DOHH2 (cell line): ENCODE measurements around the gene SPECC1L.

Source experiments
- H3F3A ChIP-seq: fragments of 200-600 bp; sonication (generic), shearing (Covaris generic); 2 replicates; pipeline ENCODE4 v1.6.0; 2016; ENCODE audit warnings: antibody characterized with exemption, mild to moderate bottlenecking; ENCODE audit not compliant: control insufficient read depth, insufficient read depth
- H3K27ac ChIP-seq: fragments of 200-600 bp; sonication (generic); 2 replicates; pipeline ENCODE4 v1.5.1; 2014; ENCODE audit warnings: low read depth, mild to moderate bottlenecking, low read length, moderate library complexity
- H3K27me3 ChIP-seq: fragments of 200-600 bp; sonication (generic); 2 replicates; pipeline ENCODE4 v1.6.1; 2014; ENCODE audit warnings: mild to moderate bottlenecking, low read length, mixed read lengths; ENCODE audit not compliant: control insufficient read depth
- H3K36me3 ChIP-seq: fragments of 200-600 bp; sonication (generic); 2 replicates; pipeline ENCODE4 v1.6.1; 2014; ENCODE audit warnings: mild to moderate bottlenecking, low read length, moderate library complexity, mixed read lengths; ENCODE audit not compliant: control insufficient read depth
- H3K4me1 ChIP-seq: fragments of 200-600 bp; sonication (generic); 2 replicates; pipeline ENCODE4 v1.6.1; 2014; ENCODE audit warnings: mild to moderate bottlenecking, low read length, mixed read lengths; ENCODE audit not compliant: control insufficient read depth
- H3K4me2 ChIP-seq: fragments of 200-600 bp; sonication (generic); 2 replicates; pipeline ENCODE4 v1.6.0; 2014; ENCODE audit warnings: mild to moderate bottlenecking, low read length, moderate library complexity
- H3K4me3 ChIP-seq: fragments of 200-600 bp; sonication (generic); 2 replicates; pipeline ENCODE4 v1.5.1; 2014; ENCODE audit warnings: mild to moderate bottlenecking, low read length, mixed read lengths
- H3K79me2 ChIP-seq: fragments of 200-600 bp; sonication (generic); 2 replicates; pipeline ENCODE4 v1.6.1; 2014; ENCODE audit warnings: mild to moderate bottlenecking, low read length, mixed read lengths; ENCODE audit not compliant: control insufficient read depth
- H3K9me2 ChIP-seq: fragments of 200-600 bp; sonication (generic); replicated peaks from 2 replicates; pipeline ENCODE4 v1.6.1; 2014; ENCODE audit warnings: mild to moderate bottlenecking, low read length, mixed read lengths; ENCODE audit not compliant: control insufficient read depth
- H3K9me3 ChIP-seq: fragments of 200-600 bp; sonication (generic); 2 replicates; pipeline ENCODE4 v1.6.1; 2014; ENCODE audit warnings: antibody characterized with exemption, low read length, mixed read lengths; ENCODE audit not compliant: control insufficient read depth, insufficient read depth
- H4K20me1 ChIP-seq: fragments of 200-600 bp; sonication (generic); 2 replicates; pipeline ENCODE4 v1.6.0; 2014; ENCODE audit warnings: low read depth, mild to moderate bottlenecking, antibody characterized with exemption, low read length, moderate library complexity; ENCODE audit not compliant: control insufficient read depth, insufficient read depth
- CTCF ChIP-seq: fragments of 200-600 bp; sonication (generic); IDR thresholded peaks from one replicate; pipeline ENCODE4 v1.5.1; 2014; ENCODE audit warnings: antibody characterized with exemption, mild to moderate bottlenecking, low read depth, low read length; ENCODE audit not compliant: poor library complexity, severe bottlenecking
- EZH2phosphoT487 ChIP-seq: fragments of 200-600 bp; sonication (generic); IDR thresholded peaks from 2 replicates; pipeline ENCODE4 v1.6.1; 2017; ENCODE audit warnings: borderline replicate concordance, mild to moderate bottlenecking, antibody characterized with exemption, low read length, moderate library complexity, mixed read lengths

The SPECC1L gene

GRCh38 chr22:24459911-24460310 lies 189.3 kb downstream of the SPECC1L start:
- H3K9me3 ChIP-seq = no peaks in the 10 kb centered on the region
- no peak overlapping the region for H3K4me3 ChIP-seq
- no peaks in the 10 kb centered on the region for H3K36me3 ChIP-seq
- TF ChIP-seq CTCF = no peak
- TF ChIP-seq EZH2phosphoT487 = no peak
- no peaks in the 10 kb centered on the region for H3K79me2 ChIP-seq
- H3F3A ChIP-seq = 0 out of 2 replicates have a peak, but pooled peaks cover under 1% of the 10 kb centered on the region
- no peak overlapping the region for H3K4me2 ChIP-seq
- H3K27me3 ChIP-seq = no peaks in the 10 kb centered on the region
- H3K4me1 ChIP-seq = peaks cover 39% of the 10 kb centered on the region
- H3K27ac ChIP-seq = no peak overlapping the region
- H4K20me1 ChIP-seq = no peaks in the 10 kb centered on the region
- no peaks in the 10 kb centered on the region for H3K9me2 ChIP-seq

GRCh38 chr22:24460418-24461089 lies 189.9 kb downstream of the SPECC1L start:
- Histone ChIP-seq H3K9me2 (no peaks in the 10 kb centered on the region), H3K79me2 (no peaks in the 10 kb centered on the region), H3K4me1 (peaks cover 42% of the 10 kb centered on the region), H4K20me1 (no peaks in the 10 kb centered on the region), H3K27ac (no peak overlapping the region), H3F3A (0 out of 2 replicates have a peak, but pooled peaks cover 3% of the 10 kb centered on the region), H3K9me3 (no peaks in the 10 kb centered on the region), H3K27me3 (no peaks in the 10 kb centered on the region), H3K36me3 (no peaks in the 10 kb centered on the region), H3K4me3 (no peak overlapping the region), H3K4me2 (no peak overlapping the region)
- TF ChIP-seq CTCF = no peak
- TF ChIP-seq EZH2phosphoT487 = no peak

GRCh38 chr22:24463071-24463760 lies 192.6 kb downstream of the SPECC1L start:
- H3K36me3 ChIP-seq = no peaks in the 10 kb centered on the region
- H3K4me1 ChIP-seq = peaks cover 66% of the 10 kb centered on the region
- H3K9me2 ChIP-seq = no peaks in the 10 kb centered on the region
- no peaks in the 10 kb centered on the region for H4K20me1 ChIP-seq
- no peaks in the 10 kb centered on the region for H3K9me3 ChIP-seq
- H3K4me2 ChIP-seq = peak overlapping the region; percentile 51
- peak overlapping the region; percentile 31 for H3K4me3 ChIP-seq
- 0 out of 2 replicates have a peak, but pooled peaks cover 6% of the 10 kb centered on the region for H3F3A ChIP-seq
- TF ChIP-seq EZH2phosphoT487 (no peak), CTCF (no peak)
- peak overlapping the region; percentile 31 for H3K27ac ChIP-seq
- no peaks in the 10 kb centered on the region for H3K79me2 ChIP-seq
- H3K27me3 ChIP-seq = no peaks in the 10 kb centered on the region
